Stimulated activated CD4-positive, alpha-beta T cell treated with anti-CD3 and anti-CD28 coated beads, Interleukin-12 subunit alpha, Interleukin-12 subunit beta, amount 100 ng/mL, for 48 hours (primary cell): ENCODE data around the gene CASZ1.

Experiments
- DNase-seq, 3 donors: peaks; one replicate each; pipeline ENCODE4 v3.0.0-alpha.2; 2020; ENCODE audit warnings: low read depth in 2 of 3, low spot score in 1 of 3

The CASZ1 gene

DNA sequence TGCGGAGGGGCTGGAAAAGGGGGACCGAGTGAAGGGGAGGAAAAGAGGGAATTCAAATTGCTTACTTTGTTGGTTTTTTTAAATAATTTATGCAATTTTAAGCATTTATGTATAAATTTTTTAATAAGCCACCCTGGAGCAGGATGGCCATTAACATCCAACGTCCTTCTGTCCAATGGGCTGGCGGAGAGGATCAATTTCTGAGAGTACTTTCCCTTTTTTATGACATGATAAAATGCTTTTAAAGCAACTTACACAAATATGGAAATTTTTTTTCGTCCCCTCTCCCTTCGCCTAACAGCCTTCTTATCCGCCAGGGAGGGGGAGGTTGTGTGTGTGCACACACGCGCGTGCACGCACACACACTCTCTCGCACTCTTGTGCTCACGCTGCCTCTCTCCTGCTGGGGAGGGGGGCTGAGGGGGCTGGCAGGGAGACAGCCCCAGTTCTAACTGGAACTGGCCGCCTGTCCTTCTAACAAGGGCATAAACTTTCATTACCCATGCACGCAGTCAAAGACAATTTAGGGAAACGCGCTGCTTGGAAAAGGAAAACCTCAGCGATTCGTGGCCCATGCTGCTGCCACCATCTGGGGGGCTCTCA, 123.2 kb downstream of the CASZ1 start:
- no peak for DNase-seq

DNA sequence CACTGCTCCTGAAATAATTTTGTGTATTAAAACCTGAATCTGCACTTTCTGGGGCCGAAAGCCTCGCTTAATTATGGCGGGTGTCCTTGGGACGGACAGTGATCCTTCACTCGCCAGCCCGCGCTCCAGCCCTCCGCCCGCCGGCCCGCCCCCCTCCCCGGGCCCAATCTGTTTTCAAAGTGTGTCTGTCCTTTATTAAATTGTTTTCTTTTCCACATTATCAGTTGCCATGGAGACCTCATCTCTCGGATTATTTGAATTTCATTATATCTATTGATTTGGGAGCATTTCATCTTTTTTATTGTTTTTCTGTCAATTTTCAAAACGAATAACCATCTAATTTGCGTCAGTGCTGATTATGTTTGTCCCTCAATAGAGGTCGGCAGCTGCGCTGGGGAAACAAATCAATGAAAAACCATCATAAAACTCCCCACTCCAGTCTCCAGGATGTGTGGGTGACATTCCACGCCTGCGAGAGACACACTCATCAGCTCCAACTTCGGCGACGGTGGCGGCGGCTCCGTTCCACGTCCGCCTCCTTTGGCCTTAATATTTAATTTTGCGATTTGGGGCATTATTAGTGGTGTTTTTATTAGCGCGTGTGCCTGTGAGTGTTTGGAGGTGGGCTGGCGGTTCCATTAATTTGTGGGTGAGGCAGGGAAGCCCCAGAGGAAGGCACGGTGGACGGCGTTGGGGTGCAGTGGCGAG, 123.9 kb downstream of the CASZ1 start:
- no peak for DNase-seq

DNA sequence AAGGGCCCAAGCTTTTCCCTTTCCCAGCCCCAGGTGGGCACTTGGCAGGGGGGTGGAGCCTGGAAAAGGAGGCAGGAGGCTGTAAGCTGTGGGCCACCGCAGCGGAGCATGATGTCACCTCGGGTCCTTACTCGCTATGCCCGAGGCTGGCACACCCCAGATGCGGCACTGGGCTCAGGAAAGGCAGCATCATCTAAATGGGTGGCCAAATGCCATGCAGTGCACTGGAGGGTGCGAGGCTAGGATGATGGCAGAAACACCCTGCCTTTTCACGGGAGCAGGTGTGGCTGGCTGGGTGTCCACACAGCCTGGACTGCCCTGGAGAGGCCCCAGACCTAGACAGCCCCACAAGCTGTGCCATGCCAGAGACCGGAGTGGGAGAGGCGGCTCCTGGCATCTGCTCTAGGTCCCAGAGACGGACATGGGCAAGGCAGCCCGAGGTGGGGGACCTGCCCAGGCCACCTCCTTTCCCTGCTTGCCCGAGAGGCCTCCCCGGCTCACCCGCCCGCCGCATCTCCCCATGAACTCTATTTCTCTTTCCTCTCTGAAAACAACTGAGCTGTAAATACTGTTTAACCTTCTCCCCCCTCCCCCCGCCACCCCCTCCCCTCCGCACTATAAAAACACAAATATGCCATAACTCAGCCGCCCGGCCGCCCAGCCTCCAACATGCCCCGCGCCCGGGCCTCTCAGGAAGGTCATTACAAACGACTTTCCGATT, 124.7 kb downstream of the CASZ1 start:
- no peak for DNase-seq

DNA sequence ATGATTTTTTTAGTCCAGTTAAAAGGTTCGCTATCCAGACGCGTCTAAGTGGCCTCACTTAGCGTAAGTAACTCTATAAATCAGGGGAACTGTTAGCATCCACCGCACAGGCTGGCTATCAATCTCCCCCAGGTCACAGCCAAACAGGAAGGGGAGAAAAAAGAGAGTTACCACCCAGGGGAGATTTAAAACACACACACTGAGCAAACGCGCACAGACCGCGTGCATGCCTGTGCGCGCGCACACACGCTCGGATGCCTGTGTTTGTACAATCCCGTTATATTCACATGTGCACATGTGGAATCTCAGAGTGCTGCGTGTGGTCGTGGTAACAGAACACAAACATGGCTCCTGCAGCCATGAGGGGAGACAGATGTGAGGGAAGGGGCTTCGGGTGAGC, 125.4 kb downstream of the CASZ1 start:
- no peak for DNase-seq

DNA sequence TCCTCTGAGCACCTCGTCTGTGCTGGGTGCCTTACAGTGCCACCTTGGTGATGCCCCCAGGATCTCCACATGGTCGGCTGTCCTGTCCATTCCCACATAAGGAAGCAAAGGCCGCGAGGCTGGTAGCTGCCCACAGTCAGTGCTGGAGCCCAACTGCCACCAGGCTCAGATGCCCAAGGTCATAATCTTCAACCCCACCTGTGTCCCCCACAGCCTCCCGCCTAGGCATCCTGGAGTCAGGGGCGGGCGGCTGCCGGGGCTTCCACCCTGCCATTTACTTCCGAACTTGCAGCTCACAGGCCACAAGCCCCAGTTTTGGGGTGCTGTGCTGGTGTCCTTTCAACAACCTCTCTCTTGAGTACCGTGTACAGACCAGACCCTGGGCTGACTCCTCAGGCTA, 126.3 kb downstream of the CASZ1 start:
- DNase-seq = no peak

DNA sequence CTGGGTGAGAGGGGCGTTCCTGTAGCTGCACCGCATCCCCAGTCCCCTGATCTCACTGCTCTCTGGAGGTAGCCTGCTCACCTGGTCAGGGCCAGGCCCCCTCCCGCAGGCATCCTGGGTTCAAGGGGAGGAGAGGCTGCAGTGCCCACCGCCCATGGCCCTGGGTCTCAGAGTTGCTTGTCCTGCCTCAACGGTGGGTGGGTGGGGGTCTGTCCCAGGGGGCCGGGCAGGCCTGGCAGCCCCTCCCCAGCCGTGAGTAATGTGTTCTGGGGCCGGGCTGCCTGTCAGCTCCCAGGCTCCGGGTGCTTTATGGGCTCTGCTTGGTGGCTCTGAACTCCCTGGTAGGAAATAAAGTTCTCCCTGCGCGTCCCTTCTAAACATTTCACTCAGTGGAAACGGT, 126.9 kb downstream of the CASZ1 start:
- no peak for DNase-seq

DNA sequence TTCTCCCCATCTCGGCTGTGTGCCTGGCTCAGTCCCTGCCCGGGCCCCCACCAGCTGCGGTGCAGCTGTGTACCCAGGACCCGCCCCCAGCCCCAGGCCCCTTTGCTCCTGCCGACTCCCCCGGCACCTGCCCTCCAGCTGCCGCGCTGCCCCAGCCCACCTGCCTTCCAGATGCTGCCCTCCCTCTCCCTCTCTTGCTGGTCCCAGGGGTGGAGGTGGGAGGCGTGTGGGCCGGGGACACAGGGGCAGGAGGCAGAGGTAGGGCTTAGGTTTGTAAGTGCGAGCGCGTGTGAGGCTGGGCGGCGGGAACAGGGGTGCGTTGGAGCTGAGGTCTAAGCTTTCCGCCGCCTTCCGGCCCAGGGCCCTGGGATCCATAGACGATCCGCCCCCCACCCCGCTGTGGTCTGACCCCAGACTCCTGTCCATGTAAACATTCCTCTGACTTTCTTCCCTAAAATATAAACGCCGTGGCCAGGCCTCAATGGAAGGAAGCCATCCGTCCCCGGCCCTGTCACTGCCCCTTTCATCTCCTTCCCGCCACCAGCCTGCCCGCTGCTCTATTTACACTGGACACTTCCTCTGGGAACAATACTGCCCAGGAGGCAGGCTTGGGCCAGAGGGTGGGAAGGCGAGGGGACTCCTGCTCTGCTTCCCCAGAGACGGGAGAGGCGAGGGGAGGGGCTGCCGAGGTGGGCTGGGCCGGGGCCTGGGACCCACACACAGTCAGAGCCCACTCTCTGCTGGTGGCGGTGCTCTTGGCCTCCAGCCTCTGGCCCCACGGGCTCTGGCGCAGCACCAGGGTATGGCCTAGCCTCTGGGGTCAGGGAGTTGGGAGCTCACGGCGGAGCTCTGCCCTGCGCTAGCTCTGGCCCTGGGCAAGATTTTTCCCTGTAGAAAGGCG, 128.3 kb downstream of the CASZ1 start:
- no peak for DNase-seq

DNA sequence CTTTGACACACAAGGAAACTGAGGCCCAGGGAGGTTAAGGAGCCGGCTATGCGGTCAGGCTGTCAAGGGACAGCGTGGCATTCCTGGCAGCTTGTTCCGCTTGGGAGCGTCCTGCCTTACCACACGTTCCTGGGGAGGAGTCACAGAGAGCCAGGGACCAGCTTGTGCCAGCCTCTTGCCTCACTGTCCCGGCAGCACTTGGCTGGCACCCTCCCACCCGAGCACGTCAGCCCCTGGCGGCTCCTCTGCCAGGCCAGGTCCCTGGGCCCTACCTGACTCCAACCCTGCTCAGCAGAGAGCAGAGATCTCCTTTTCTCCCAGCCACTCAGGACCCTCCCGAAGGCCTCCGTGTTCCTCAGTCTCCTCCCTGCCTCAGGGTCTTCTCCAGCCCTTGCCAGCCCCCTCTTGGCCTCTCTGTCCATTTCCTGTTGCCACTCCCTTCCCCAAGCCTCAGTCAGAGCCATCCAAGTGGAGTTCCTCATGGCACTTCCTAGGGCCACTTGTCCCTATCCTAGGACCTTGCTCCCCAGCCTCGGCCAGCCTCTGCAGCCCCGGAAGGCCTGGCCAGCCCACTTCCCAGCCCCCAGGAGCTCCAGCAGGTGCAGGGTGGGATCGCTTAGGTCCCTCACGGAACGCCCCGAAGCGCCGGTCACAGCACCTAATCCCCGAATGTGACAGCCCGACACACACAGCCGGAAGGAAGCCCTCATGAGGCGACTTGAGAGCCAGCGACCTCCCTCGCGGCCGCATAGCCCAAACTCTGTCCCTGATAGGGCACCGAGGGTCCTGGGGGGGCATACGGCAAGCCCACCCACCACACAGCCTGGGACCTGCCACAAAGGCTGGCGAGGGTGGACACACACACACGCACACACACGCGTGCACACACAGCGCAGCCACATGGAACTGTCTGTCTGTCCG, 130.3 kb downstream of the CASZ1 start:
- DNase-seq = no peak

DNA sequence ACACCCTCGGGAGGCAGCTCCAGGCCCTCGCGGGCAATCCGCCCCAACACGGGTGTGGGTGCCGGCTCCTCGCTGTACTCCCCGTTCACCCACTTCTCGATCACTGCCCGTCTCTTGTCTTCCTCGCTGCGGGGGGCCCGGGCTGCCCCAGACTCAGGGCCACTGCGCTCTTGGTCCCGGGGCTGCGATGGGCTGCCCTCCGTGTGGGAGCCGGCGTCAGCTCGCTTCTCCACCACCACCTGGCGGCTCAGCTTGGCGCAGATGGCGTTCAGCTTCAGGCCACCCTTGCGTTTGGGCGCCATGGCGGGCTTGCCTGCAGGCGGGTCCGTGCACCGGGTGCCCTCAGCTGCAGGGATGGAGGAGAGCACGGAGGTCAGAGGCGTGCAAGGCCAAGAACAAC, 131.2 kb downstream of the CASZ1 start:
- DNase-seq = no peak

DNA sequence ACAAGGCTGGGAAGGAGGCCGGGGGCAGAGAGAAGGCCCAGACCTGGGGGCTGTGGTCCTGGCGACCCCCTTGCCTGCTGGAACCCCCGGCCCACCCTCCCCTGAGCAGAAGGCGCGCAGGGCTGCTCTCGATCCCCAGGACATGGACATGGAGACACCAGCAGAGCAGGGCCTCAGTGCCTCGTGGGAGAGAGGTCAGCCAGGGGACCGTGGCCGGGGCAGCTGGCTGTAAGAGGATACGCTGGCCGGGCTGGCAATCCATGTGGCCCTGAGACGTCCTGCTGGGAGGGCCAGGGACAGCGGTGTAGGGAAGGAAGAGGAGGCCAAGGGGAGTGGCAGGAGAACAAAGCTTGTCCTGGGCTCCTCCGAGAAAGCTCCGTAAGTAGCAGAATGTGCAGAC, 132.2 kb downstream of the CASZ1 start:
- no peak for DNase-seq

DNA sequence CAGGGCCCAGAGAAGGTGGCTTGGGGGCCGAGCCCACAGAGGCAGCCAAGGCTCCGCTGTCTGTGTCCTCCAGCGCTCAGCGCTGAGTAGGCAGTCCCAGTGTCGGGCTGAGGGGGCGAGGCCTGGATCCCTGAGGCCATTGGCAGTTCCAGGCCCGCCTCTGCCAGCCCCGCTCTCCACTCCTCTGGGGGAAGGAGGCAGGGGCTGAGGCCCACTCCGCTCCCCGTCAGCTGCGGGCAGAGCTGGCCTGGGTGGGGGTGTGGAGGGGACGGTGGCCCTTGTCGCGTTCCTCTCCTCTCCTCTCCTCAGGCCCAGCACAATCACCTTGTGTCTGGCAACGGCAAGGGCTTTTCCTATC, 132.8 kb downstream of the CASZ1 start:
- DNase-seq = no peak

DNA sequence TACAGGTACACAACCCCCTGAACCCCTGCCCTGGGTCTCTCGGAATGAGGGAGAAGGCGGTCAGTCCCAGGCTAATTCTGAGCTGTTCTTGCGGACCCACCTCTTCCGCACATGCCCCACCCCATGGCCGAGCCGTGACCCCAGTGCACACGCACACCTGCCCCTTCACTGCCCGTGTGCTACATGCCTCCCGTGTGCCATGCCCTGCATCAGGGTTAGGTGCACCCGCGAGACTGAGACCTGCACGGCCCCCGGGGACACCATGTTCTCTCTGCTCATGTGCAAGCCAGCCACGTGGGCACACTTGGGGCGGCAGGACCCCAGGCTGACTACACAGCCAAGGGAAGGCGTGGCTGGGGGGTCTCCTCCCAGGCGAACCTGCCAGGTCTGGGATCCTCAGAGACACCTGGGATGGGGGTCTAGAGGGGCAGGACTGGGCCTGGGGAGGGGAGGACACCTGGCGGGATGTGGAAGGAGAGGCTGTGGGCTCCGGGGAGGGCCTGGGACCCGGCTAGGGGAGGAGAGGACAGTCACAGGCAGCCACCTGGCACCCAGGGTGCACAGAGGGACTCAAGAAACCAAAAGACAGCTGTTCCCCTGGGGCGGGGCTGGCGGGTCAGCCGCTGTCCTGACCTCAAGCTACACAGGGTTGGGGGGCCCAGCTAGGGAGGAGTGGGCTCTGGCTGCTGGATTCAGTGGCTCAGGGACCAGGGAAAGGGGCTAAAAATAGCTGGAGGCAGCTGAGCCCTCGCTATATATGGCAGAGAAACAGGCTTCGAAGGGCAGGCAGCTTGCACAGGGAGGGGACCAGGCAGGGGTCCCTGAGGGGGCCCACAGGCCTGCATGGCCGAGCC, 133.4 kb downstream of the CASZ1 start:
- DNase-seq = no peak

DNA sequence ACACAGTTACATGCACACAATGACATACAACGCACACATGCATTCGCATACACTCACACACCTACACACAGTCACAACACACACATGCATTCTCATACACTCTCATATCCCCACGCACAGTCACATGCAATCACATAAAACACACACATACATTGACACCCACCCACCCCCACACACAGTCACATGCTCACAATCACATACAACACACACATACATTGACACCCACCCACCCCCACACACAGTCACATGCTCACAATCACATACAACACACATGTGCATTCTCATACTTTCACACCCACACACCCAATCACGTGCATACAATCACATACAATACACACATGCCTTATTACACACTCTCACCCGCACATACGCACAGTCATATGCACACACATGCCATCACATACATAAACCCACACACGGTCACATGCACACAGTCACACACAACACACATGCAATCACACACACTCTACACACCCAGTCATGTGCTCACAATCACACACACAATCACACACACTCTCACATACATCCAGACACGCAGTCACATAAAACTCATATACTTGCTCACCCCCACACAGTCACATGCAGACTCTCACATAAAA, 134.3 kb downstream of the CASZ1 start:
- DNase-seq = no peak

DNA sequence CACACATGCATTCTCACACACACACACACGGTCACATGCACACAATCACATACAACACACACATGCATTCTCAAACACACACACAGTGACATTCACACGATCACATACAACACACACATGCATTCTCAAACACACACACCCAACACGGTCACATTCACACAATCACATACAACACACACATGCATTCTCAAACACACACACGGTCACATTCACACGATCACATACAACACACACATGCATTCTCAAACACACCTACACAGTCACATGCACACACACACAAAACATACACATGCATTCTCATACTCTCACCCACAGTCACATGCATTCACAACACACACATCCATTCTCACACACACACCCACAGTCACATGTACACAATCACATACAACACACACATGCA, 135.0 kb downstream of the CASZ1 start:
- DNase-seq = no peak

DNA sequence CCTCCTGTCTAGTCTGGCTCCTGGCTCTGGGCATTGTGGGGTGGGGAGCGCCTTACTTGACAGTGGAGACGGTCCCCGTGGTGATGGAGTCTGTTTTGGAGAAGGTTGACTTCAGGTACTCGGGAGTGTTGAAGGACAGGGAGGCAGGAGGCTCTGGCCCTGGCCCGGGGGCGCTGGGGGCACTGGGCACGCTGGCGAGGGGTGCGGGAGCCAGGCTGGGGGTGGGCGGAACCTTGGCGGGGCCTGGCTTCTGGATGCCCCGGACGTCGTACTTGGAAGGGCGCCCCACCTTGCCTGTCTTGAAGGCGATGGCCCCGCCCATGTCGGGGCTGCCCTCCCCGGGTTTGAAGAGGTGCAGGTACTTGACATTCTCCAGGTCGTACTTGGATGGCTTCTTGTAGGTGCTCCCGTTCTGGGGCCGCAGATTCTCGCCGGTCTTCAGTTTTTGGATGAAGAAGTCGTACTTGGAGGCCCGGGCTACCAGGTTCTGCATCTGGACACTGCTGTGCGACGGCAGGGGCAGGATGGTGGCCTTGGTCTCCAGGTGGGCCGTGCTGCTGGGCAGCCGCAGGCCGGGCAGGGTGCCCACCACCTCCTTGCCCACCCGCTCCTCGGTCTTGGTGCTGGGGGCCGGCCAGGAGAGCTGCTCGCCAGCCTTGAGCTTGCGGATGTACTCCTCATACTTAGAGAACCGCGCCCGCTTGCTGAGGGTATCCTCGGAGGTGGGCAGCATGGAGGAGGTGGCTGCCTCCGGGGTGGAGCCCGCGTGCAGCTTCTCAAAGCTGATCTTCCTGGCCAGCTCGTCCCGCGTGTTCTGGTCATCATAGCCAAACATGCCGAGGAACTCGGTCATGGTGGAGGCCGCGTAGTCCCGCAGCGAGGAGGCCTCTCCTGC, 136.6 kb downstream of the CASZ1 start:
- DNase-seq = no peak

DNA sequence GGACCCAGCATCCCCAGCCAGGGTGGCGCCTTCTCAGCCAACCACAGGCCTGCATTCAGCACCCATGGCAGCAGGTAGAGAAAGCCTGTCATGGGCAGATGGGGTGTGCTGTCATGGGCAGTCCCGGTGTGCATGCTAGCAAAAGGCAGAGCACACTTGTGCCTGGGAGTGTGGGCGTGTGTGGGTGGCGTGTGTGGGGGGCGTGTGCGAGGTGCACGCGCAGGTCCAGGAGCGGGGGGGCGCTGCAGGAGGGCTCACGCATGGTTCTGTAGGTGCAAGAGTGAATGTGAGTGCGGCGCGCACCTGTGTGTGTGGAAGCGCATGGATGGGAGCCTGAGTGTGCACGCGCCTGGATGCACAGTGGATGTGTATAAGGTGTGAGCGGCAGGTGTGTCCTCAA, 137.2 kb downstream of the CASZ1 start:
- no peak for DNase-seq

DNA sequence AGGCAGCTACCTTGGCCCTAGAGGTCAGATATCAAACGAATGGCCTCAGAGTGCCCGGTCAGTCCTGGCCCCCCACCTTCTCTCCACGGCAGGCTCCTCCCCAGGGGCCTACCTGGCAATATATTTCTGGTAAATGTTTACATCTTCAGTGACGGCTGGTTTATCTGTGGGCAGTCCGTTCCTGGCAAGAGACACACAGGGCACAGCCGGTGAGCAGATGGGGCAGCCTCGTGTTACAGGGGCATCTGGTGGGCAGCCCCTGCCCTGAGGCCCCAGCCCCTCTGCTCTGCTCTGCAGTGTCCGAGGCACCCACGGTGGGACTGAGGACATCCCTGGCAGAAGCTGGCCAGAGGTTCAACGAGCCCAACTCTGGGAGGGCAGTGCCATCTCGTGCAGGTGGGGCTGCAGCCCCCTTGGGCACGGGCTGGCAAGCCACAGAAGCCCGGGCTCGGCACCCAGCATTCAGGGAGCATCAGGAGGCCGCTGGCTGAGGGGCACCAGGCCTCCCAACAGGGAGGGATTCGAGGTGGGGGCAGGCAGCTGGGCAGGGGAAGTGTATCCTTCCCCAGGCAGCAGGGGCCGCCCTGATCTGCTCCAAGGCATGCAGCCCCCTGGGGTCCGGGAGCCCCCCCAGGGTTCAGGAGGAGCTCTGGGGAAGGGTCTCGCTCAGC, 137.9 kb downstream of the CASZ1 start:
- no peak for DNase-seq
